AG08396 (cell line): Measurements from ENCODE around the gene PSG1.
"Not testable (repeated sequence)": the region's sequence is repeated elsewhere in the genome, so short reads cannot be mapped to it uniquely, and the experiment has no call there.

Source experiments
- DNase-seq: peaks from one replicate; pipeline ENCODE4 v3.0.0; 2012; ENCODE audit warnings: low spot score, mixed read lengths

PSG1 gene

DNA sequence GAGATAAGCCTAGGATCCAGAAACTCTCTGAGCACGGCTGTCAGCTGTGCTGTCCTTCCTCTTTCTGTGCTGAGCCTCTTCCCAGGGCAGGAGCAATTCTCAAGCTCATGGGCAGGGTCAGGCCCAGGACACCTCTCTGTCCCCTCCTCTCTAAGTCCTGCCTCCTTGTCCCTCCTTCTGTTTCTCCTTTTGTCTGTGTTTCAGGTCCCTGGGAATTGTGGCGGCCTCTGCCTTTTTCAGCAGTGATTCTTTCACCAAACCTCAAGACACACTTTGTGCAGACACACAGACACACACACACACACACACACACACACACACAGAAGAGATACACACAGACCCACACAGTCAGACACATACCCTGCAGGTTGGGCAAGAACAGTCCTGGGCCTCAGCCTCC is at the start of gene PSG1:
TSS of gene PSG1 (minus strand) at position 101 of the 400 bp plus-strand sequence. CDS start 132 bp downstream, outside the sequence.
- DNase-seq: no peak

DNA sequence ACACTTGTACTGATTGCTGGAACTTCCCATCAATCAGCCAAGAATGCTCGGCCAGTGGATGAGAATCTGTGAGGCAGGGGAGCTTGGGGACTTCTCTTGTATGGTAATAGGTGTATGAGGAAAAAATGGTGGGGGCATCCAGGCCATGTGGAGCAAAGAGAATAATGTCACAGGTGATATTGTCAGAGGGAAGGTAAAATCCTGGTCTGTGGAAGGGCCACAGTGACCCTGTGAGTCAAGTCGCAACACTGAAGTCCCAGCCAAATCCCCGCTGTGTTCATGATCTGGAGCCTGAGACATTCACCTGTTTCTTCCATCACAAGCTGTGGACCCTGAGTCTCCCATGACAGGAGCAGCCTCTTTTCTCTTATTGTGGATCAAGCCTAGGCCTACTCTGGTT is 49.4 kb upstream of the PSG1 start:
- no peak for DNase-seq

DNA sequence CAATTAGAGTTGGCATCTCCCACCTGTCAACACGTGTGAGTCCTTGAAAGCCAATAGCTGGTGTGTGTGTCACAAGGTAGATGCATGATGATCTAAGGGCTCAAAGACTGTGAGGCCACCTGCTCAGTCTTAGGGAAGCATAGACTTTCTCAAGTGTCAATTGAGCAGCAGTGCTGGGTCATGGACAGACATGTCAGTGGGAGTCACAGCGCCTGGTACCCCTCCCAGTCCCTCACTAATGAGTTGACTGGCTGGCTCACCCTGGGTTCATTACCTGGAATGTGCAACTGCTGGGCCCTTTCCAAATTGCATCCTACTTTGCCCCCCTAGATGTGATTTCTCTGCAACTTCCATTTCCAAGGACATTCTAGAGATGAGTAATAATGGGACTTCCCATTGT is 47.3 kb upstream of the PSG1 start:
- DNase-seq: no peak

DNA sequence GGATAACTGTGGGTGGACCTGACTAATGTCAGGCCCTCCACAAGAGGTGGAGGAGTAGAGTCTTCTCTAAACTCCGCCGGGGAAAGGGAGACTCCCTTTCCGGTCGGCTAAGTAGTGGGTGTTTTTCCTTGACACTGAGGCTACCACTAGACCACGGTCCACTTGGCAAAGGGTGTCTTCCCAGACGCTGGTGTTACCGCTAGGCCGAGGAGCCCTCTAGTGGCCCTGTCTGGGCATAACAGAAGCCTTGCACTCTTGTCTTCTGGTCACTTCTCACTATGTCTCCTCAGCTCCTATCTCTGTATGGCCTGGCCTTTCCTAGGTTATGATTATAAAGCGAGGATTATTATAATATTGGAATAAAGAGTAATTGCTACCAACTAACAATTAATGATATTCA is 43.6 kb upstream of the PSG1 start:
- peak; percentile 18 for DNase-seq

DNA sequence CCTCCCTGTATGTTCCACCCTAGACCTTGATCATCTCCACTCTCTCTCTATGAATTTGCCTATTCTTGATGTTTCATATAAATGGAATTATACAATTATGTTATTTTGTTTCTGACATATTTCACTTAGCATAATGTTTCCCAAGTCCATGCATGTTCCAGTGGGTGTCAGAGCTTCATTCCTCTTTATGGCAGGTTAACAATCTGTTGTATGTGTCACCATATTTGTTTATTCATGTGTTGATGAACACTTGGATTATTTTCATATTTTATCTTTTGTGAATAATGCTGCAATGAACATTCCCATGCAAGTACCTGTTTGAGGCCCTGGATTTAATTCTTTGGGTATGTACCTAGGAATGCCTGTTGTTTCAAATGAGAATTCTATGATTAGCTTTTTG is 41.5 kb upstream of the PSG1 start:
- not testable (repeated sequence) for DNase-seq

DNA sequence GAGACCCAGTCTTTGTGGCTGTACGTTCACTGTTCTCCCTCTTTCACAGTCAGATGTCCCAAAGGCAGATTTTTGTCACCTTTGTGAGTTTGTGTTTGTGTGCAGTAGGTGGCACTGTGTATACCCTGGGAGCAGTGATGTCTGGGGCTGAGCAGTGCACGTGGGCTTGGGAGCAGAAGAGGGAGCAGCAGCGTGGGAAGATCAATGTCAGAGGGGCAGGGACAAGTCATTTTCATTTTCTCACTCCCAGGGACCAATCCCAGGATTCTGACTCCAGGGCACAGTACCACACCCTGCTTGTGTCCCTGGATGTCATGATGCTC is 40.2 kb upstream of the PSG1 start:
- DNase-seq: no peak

DNA sequence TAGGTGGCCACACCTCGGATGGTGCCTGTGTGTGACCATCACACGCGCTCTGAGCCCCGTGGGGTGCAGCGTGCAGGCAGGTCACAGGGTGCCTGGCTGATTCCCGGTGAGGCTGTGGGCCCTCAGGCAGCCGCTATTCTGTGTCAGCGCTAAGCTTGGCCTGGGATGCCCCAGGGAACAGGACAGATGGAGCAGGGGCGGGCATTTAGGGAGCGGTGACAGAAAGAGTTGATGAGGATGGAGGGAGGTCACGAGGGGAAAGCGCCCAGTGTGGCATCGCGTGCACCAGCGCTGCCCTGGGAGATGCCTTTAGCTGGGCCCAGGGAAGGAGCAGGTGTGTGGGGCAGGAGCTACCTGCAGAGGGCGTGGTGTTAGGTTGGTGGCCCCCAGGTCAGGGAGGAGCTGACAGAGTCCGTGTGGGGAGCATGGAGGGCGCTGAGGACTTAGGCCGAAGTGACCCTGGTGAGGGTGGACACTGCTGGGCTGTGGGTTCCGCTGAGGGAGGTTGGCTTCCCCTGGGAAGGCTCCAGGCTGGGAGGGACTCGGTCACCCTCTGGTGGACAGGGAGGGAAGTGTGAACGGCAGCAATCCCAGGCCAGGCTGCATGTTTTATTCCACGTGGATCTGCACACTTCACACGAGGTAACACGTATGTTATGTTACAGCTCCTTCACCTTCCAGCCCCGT is 39.7 kb upstream of the PSG1 start:
- DNase-seq: not testable (repeated sequence)

DNA sequence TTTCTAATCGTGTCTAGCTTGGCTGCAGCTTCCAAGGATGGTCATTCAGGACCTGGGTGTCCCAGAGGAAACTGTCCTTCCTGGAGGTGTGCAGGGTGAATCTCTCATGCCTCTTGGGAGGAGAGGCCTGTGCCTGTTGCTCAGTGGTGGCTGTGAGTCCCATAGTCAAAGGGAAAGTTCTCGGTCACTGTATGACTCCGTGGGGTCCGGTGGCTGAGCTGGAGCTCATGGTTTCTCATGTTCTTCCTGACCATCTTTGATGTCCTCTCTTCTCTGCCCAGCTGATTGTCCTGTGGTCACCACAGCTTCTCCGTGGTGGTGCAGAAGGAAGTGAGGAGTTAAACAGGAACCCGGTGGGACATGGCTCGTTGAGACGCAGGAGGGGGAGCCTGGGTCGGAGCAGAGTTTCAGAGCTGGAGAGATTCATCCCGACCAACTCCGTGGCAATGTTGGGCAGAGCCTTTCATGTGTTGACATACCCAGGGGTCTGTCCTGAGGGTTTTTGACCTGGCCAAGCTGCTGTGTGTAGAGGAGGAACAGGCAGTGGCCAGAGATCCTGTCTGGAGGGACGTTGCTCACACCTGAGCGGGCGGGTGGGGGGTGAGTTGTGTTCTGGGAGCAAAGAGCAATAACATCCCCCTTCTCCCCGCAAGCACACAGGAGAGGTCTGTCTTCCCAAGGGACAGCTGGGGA is 39.0 kb upstream of the PSG1 start:
- DNase-seq: not testable (repeated sequence)

DNA sequence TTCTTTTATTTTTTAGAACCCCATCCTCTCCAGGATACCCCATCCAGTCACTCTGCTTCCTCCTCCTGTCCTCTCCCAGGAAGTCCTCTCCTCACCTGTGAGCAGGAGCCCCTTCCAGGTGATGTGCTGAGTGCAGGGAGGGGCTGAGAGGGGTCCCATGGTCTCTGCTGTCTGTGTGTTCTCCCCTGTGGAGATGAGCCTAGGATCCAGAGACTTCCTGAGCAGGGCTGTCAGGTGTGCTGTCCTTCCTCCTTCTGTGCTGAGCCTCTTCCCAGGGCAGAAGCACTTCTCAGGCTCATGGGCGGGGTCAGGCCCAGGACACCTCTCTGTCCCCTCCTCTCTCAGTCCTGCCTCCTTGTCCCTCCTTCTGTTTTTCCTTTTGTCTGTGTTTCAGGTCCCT is 38.1 kb upstream of the PSG1 start, which contains the start of gene PSG6:
TSS of gene PSG6 (minus strand) at position 261 of the 400 bp plus-strand sequence. CDS start at position 159, 102 bp downstream.
- not testable (repeated sequence) for DNase-seq

DNA sequence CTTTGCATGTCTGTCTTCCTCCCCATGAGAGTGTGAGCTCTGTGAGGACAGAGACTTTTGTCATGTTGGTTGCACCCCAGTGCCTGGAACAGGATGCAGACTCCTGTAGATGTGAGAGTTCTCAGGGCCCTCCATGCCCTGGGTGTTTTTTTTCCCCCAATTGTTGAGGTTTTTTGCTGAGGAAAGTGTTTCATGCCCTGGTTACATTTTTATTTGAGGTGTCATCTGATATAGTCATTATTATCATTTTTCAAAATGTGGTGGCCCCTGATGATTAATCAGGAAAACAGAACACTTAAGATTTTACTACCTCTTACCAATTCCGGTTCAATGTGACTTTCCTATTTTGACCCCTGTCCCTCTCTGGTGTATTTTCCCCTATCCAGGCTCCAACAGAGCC is 37.4 kb upstream of the PSG1 start:
- DNase-seq: not testable (repeated sequence)

DNA sequence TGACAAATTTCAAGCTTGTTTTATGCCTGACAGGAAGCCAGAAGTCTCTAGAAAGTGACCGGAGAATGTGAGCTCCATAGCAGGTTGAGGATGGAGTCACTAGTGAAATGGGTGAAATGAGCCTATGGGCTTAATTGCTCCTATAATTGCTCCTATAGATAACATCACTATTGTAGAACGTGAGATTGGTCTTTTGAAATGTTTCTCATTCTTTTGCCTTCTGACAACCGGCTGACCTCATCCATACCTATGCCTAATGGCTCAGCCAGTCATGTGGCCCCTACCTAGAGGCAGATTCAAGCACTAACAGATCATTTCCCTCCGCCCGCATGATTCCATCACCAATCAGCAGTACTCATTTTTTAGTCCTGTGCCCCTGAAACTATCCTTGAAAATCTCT is 34.0 kb upstream of the PSG1 start:
- not testable (repeated sequence) for DNase-seq

DNA sequence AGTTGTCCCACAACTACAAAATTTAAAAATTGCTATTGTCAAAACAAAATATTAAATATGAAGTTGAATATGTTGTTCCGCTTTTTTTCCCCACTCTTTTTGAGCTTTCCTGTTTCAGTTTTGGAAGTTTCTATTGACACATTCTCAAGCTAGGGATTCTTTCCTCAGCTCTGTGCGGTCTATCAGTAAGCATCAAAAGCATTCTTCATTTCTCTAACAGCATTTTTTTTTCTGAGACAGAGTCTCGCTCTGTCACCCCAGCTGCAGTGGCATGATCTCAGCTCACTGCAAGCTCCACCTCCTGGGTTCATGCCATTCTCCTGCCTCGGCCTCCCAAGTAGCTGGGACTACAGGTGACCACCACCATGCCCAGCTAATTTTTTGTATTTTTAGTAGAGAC is 33.4 kb upstream of the PSG1 start:
- not testable (repeated sequence) for DNase-seq

DNA sequence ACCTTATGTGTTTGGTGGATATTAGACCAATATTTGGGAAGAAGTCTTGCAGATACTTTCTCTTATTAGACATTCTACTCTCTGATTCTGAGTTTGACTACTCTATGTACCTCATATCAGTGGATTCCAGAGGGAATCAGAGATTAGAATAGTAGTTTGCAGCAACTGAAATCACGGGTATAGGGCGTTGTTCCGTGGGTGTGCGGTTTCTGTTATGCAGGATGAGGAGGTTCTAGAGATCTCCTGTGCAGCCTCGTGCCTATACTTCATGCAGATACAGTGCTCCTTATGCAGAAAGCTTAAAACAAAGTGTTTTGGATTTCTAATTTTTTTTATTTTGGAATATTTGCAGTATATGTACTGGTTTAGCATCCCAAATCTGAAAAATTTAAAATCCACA is 32.2 kb upstream of the PSG1 start:
- not testable (repeated sequence) for DNase-seq

DNA sequence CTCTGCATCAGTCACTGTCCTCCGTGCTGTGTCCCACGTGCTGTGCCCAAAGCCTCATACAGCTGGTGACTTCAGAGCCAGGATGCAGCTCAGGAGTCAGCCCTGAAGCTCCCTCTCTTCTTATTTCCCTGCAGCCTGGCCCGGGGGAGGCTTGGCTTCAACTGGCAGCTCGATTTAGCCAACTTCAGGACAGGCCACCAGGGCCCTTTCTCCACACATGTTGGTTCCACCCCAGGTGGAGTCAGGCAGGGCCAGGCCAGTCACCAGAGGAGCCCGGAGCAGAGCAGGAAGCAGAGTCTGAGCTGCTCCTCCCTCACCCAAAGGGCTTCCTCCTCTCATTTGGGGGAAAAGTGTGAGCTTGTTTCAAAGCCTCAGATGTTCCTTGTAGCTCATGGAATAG is 26.6 kb upstream of the PSG1 start:
- DNase-seq: not testable (repeated sequence)

DNA sequence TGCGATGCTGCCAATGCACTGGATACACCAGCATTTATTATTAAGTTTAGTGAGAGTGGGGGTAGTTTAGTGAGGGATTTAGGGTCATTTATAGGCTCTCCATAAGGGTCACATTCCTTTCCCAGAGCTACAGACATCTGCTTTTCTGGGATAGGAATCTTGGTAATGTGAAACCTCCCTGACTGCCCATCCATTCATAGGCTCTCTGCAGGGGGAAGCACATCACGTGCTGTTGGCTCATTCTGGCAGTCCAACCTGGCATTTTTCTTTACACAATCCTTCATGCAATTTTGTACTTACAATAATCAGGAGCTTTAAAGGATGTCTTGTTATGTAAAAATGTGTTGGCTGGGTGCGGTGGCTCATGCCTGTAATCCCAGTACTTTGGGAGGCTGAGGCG is 21.0 kb upstream of the PSG1 start:
- DNase-seq: not testable (repeated sequence)

DNA sequence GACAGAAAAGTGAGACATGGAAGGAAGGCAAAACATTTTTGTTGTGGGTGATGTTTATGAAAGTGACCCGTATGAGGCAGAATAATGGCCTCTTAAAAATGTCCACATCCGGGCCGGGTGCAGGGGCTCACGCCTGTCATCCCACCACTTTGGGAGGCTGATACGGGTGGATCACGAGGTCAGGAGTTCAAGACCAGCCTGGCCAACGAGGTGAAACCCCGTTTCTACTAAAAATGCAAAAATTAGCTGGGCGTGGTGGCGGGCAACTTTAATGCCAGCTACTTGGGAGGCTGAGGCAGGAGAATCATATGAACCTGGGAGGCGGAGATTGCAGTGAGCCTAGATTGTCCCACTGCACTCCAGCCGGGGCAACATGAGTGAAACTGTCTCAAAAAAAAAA is 20.2 kb upstream of the PSG1 start:
- DNase-seq: not testable (repeated sequence)

DNA sequence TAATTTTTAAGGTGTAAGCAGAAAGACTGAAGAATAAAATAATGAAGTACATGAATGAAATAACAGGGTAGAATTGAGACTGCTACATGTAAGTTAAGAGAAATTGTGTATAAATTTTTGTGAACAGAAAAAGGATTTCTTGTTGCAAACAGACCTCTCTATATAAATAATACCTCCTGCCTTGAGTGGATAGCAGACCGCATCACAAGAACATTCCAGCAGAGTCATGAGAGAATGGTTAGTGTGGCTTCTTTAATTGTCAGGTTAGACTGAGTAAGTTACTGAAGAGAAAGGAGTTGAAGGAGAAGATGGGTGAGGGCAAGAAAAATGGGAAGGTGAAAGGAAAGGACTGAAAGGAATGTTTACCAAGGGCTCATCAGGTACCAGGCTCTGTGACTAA is 19.6 kb upstream of the PSG1 start:
- not testable (repeated sequence) for DNase-seq

DNA sequence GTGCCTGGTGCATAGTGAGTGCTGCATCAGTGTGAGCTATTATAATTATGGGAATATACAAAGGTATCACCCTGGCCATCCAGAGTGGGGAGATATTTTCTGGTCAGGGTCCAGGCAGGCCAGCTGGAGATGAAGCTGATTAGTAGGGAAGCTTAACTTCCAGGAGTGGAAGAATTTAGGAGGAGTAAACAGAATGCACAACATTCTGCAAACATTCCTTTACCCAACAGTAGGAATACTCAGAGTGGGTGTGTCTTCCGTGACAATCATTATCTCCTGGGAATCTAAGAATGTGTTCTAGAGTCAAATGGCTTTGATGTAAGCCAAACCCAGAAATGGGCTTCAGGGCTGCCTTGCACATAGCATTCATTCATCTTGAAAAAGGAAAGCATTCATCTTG is 19.1 kb upstream of the PSG1 start:
- not testable (repeated sequence) for DNase-seq

DNA sequence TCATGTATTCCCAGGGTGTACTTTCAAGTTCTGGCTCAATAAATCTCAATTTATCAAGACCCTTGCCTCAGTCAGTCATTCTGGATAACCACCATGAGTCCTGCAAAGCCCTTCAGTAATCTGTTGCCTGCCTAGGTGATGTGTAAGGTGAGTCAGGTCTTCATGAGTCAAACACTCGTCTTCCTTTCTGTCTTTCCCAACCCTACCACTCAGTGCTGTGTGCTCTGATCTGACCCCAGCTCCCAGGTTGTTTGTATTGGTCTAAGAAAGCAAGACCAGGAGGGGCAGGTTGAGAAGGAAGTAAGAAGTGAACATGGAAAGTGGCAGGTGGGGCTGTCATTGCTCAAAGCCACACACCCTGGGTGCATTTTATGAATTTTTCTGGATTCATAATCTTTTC is 18.2 kb upstream of the PSG1 start:
- DNase-seq: not testable (repeated sequence)

DNA sequence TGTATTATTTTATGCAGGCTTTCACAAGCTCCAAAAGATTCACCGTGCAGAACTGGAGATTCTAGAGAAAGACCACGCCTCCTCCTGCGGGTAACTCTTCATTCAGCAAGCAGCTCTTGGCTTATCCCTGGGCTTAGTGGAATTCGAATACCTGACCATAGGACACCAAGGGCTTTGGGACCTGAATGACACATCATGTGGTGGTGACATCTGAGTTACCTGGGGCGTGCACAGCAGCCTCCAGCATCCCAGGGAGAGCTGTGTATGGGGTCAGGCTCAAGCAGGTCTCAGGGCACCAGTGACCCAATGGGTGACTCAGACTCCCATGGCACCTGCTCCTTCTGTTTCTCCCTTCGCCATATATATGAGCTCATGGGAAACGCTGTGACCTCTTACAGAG is 10.9 kb upstream of the PSG1 start:
- DNase-seq: not testable (repeated sequence)

DNA sequence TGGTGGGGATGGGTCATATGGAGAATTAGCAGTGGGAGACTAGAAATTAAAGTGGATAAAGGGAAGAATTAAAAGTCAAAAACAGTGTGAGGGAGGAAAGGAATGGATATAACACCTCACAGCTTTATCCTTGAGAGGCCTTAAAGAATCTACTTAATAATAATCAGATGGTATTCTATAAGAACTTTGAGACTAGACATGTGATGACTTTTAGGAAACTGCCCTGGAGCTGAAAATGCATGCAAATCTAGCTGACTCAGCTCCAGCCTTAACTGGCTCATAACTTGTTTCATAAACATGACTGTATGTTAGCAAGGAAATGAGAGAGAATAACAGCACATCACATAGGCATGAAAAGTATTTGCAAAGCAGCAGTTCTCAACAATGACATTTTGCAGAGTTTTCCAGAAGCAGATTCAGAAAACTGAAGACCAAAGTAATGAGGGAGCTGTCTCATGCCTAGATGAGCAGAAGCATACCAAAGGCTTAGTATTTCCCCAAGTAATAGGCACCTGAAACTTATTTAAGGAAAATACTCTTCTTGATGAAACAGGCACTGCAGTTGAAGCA is 8.4 kb upstream of the PSG1 start:
- not testable (repeated sequence) for DNase-seq

DNA sequence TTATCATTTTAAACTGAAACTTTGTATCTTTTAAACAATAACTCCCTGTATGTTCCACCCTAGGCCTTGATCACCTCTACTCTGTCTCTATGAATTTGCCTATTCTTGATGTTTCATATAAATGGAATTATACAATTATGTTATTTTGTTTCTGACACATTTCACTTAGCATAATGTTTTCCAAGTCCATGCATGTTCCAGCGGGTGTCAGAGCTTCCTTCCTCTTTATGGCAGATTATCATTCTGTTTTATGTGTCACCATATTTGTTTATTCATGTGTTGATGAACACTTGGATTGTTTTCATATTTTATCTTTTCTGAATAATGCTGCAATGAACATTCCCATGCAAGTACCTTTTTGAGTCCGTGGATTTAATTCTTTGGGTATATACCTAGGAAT is 3.2 kb upstream of the PSG1 start:
- not testable (repeated sequence) for DNase-seq

DNA sequence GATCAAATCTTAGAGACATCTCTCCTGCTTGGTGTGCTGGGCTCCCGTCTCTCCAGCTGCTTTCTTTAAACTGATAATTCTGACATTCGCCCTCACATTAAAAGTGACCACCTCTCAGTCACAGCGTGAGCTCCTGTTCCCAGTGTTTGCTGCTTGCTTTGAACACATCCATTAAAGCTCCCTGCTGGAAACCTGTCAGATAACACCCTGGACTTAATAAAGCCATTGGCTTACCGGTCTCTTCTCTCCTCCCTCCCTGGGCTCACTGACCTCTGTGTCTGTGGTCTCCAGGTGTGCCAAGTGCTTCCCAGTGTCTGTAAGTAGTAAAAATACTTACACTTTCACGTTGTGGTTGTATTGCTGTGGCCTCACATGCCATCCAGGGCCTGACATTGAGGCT is 2.5 kb upstream of the PSG1 start:
- DNase-seq: not testable (repeated sequence)
